ENCODE data around the gene KRTAP10-7.
"Not testable (repeated sequence)": the region's sequence is repeated elsewhere in the genome, so short reads cannot be mapped to it uniquely, and the experiment has no call there.

KRTAP10-7 gene

DNA sequence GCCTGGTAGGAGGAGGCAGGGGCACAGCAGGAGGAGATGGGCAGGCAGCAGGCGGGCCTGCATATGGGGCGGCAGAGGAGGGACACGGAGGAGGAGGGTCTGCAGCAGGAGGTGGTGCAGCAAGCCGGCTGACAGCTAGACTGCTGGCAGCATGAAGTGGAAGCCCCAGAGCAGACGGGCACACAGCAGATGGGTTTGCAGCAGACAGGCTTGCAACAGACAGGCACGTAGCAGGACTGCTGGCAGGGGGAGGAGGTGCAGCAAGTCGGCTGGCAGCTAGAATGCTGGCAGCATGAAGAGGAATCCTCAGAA lies 20.6 kb upstream of the KRTAP10-7 start:
- Histone ChIP-seq H3K4me3 (ENCODE audit: low read depth, low read length) (no peak overlapping the region), H3K36me3 (replicated peaks) (no peaks in the 10 kb centered on the region), H3K27me3 (replicated peaks) (no peaks in the 10 kb centered on the region), H3K27ac (no peak overlapping the region)
- in situ Hi-C loops (cut with HindIII; ENCODE audit: low pct_ligation_motif_present, low sequenced_read_pairs), result no loop called here
- TF ChIP-seq, protein P1, sequence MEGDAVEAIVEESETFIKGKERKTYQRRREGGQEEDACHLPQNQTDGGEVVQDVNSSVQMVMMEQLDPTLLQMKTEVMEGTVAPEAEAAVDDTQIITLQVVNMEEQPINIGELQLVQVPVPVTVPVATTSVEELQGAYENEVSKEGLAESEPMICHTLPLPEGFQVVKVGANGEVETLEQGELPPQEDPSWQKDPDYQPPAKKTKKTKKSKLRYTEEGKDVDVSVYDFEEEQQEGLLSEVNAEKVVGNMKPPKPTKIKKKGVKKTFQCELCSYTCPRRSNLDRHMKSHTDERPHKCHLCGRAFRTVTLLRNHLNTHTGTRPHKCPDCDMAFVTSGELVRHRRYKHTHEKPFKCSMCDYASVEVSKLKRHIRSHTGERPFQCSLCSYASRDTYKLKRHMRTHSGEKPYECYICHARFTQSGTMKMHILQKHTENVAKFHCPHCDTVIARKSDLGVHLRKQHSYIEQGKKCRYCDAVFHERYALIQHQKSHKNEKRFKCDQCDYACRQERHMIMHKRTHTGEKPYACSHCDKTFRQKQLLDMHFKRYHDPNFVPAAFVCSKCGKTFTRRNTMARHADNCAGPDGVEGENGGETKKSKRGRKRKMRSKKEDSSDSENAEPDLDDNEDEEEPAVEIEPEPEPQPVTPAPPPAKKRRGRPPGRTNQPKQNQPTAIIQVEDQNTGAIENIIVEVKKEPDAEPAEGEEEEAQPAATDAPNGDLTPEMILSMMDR (IDR thresholded peaks at IDR 0.05; ENCODE audit: low read depth, low read length, missing control alignments), result no peak
- no peak for DNase-seq

DNA sequence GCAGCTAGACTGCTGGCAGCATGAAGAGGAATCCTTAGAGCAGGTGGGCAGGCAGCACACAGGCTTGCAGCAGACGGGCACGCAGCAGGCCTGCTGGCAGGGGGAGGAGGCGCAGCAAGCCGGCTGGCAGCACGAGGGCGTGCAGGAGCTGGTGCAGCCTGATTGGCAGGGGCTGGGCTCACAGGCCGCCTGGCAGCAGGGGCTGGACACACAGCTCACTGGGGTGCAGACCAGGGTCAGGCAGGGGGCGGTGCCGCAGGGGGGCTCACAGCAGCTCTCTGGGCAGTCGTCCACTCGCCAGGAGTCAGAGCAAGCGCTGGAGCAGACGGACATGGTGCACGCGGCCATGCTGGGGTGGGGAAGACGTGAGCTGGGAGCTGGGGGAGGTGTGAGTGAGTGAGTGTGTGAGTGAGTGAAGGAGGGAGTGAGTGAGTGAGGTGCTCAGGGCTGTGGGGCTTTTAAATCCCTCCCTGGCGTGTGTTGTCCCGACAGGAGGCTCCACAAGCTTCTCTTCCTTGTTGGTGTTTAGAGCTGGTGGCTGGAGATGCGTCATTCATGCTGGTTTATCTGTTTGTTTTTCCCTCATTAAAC lies 20.1 kb upstream of the KRTAP10-7 start, which contains the start of gene KRTAP10-5:
Gene KRTAP10-5, minus strand, starts transcription at position 374 of the 591 bp plus-strand sequence. Its CDS starts 26 bp downstream, at position 348.
- H3K4me3 ChIP-seq (ENCODE audit: low read depth, low read length); H3K27ac ChIP-seq; H3K27me3 ChIP-seq (replicated peaks); in situ Hi-C loops (cut with HindIII; ENCODE audit: low pct_ligation_motif_present, low sequenced_read_pairs); H3K36me3 ChIP-seq (replicated peaks); DNase-seq: not testable (repeated sequence)

DNA sequence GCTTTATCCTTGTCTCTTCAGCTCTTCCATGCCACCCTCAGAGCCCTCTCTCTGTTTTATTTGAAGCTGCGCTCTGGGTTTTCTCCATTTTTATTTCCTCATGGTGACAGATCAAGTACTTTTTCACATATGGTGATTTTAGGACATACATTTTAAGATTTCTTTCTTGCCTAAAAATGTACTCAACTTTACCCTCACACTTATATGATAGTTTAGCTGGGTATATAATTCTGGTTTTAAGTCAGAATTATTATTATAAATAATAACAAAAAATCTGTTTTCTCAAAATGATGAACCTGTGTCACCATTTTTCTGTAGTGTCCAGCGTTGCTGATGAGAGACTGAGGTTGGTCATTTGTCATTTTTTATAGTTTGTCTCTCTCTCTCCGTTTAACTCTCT lies 19.2 kb upstream of the KRTAP10-7 start:
- Histone ChIP-seq H3K27me3 (replicated peaks) (no peaks in the 10 kb centered on the region), H3K36me3 (replicated peaks) (no peaks in the 10 kb centered on the region), H3K4me3 (ENCODE audit: low read depth, low read length) (no peak overlapping the region), H3K27ac (no peak overlapping the region)
- in situ Hi-C loops (cut with HindIII; ENCODE audit: low pct_ligation_motif_present, low sequenced_read_pairs), result no loop called here
- no peak for DNase-seq
- TF ChIP-seq, protein P1 (IDR thresholded peaks at IDR 0.05; ENCODE audit: low read depth, low read length, missing control alignments), result no peak

DNA sequence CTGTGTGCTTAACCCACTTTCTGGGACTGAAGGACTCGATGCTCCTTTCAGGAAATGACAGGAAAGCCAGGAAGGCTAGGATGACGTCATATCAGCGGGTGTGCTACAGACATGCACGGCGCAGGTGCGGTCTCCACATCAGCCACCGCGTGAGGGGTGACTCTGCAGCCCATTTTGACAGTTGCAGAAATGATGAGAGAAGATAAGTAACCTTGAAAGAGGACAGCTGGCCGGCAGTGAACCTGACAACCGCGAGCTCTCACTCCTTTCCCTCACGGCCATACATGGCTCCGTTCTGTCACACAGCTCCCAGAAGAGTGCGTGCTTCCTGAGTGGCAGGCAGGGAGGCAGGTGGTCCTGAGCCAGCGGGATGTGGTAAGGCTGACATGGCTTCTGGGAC lies 18.3 kb upstream of the KRTAP10-7 start:
- in situ Hi-C loops (cut with HindIII; ENCODE audit: low pct_ligation_motif_present, low sequenced_read_pairs), result no loop called here
- no peak for DNase-seq

GRCh38 chr21:44583089-44583799 lies 17.2 kb upstream of the KRTAP10-7 start:
- H3K4me3 ChIP-seq (ENCODE audit: low read depth, low read length), result no peak overlapping the region
- TF ChIP-seq, protein P1 (IDR thresholded peaks at IDR 0.05; ENCODE audit: low read depth, low read length, missing control alignments), result no peak
- in situ Hi-C loops (cut with HindIII; ENCODE audit: low pct_ligation_motif_present, low sequenced_read_pairs), result no loop called here

More for the DNA sequence above, 18.3 kb upstream of the KRTAP10-7 start:
- TF ChIP-seq, protein P1 (IDR thresholded peaks at IDR 0.05; ENCODE audit: low read depth, low read length, missing control alignments), result no peak
- no peak overlapping the region for H3K4me3 ChIP-seq (ENCODE audit: low read depth, low read length)
- no peaks in the 10 kb centered on the region for H3K36me3 ChIP-seq (replicated peaks)
- H3K27me3 ChIP-seq (replicated peaks), result no peaks in the 10 kb centered on the region
- H3K27ac ChIP-seq, result no peak overlapping the region

DNA sequence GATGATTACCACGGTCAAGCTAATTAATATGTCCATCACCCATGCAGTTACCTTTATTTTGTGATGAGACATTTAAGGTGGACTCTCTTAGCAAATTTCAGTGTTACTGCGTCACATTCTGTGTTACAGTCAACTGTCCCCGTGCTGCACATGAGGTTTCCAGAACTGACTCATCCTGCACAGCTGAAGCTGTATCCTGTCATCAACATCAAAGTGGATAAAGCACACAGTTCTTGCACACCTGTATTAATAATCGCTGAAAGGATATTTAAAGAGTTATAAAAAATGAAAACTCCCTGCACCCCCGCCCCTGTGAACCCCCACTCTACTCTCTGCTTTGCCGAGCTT lies 16.6 kb upstream of the KRTAP10-7 start:
- TF ChIP-seq, protein P1 (IDR thresholded peaks at IDR 0.05; ENCODE audit: low read depth, low read length, missing control alignments), result no peak
- no peak for DNase-seq
- Histone ChIP-seq H3K27ac (no peak overlapping the region), H3K36me3 (replicated peaks) (no peaks in the 10 kb centered on the region), H3K27me3 (replicated peaks) (no peaks in the 10 kb centered on the region), H3K4me3 (ENCODE audit: low read depth, low read length) (no peak overlapping the region)
- in situ Hi-C loops (cut with HindIII; ENCODE audit: low pct_ligation_motif_present, low sequenced_read_pairs), result no loop called here

More at GRCh38 chr21:44583089-44583799, 17.2 kb upstream of the KRTAP10-7 start:
- Histone ChIP-seq H3K27ac (no peak overlapping the region), H3K27me3 (replicated peaks) (no peaks in the 10 kb centered on the region), H3K36me3 (replicated peaks) (no peaks in the 10 kb centered on the region)
- DNase-seq, result no peak
